Mucosa of descending colon (tissue), 3 donors: ENCODE results near the gene SLC25A21. TPM values are rescaled to one million over a fixed set of nuclear protein-coding genes. Genes with fewer than 3 reads are reported as not detected.

Experiments used
- ATAC-seq: fragments of 200-7000 bp; cut with Tn5 transposase; one replicate; pipeline ENCODE4 v1.9.1; 2020; ENCODE audit warnings: mild to moderate bottlenecking, moderate library complexity
- DNase-seq, 3 donors: peaks; one replicate each; pipeline ENCODE4 v3.0.0-alpha.2; 2020
- H3K36me3 ChIP-seq: fragments of 200-600 bp; one replicate; pipeline ENCODE4 v1.8.0; 2021; ENCODE audit warnings: low read depth, mild to moderate bottlenecking
- H3K4me1 ChIP-seq: fragments of 200-600 bp; one replicate; pipeline ENCODE4 v1.8.0; 2021; ENCODE audit warnings: low read depth, mild to moderate bottlenecking
- H3K4me3 ChIP-seq: fragments of 200-600 bp; one replicate; pipeline ENCODE4 v1.8.0; 2021; ENCODE audit warnings: mild to moderate bottlenecking
- H3K9me3 ChIP-seq: fragments of 200-600 bp; one replicate; pipeline ENCODE4 v1.8.0; 2021; ENCODE audit warnings: mild to moderate bottlenecking
- CTCF ChIP-seq: fragments of 200-600 bp; IDR thresholded peaks from one replicate; pipeline ENCODE4 v1.8.0; 2022; ENCODE audit warnings: antibody characterized with exemption, mild to moderate bottlenecking
- intact Hi-C, 2 donors: fragments of 100-400 bp; cut with DNase I in 1 of 2; cut with micrococcal nuclease in 1 of 2; formaldehyde crosslinking; loops; one replicate each; pipeline versions ENCODE4 v1.11.0 to v1.11.1; 2022; cut with DNase I, micrococcal nuclease
- total RNA-seq, 3 donors: library from RNA; stranded (reverse); fragmentation: NEBNext Ultra II Directional in 2 of 3; extraction: Animal tissue kit (Norgen Biotek cat#: 25700) in 2 of 3; gene quantifications; one replicate each; pipeline versions ENCODE4 v1.2.1 to v1.2.4, GENCODE V29; 2021 to 2023
- donor health status: DM: no; HTN: no; CAD: no; lungs with moderate emphysema.
- donor health status: DM: no; HTN: no; CAD: no.
- donor health status: DM: no; HTN: yes; CAD: no.

SLC25A21 gene
- total RNA-seq, 3 donors from 2014 or later, result 0.31 to 1.4 (median 0.61) TPM

- no peaks in the 10 kb centered on the region for H3K4me1 ChIP-seq
- ATAC-seq, result no peak
Measured at GRCh38 chr14:36844443-36845195, 327.8 kb downstream of the SLC25A21 start.

GRCh38 chr14:36843410-36843809 lies 329.0 kb downstream of the SLC25A21 start:
- DNase-seq (no peak), ATAC-seq (no peak)
- Histone ChIP-seq H3K9me3 (no peaks in the 10 kb centered on the region), H3K4me1 (no peaks in the 10 kb centered on the region), H3K36me3 (no peaks in the 10 kb centered on the region), H3K4me3 (no peak overlapping the region)
- intact Hi-C loops, result no loop called here
- TF ChIP-seq CTCF, result no peak

More at GRCh38 chr14:36844443-36845195, 327.8 kb downstream of the SLC25A21 start:
- intact Hi-C loops, result no loop called here
- Histone ChIP-seq H3K9me3 (no peaks in the 10 kb centered on the region), H3K4me3 (no peak overlapping the region), H3K36me3 (no peaks in the 10 kb centered on the region)
- no peak for DNase-seq
- TF ChIP-seq CTCF, result no peak

- TF ChIP-seq CTCF, result no peak
- intact Hi-C loops, result no loop called here
- DNase-seq (no peak), ATAC-seq (no peak)
- Histone ChIP-seq H3K36me3 (no peaks in the 10 kb centered on the region), H3K9me3 (no peaks in the 10 kb centered on the region), H3K4me1 (no peaks in the 10 kb centered on the region), H3K4me3 (no peak overlapping the region)
Measured at GRCh38 chr14:36835128-36835527, 337.3 kb downstream of the SLC25A21 start.

- TF ChIP-seq CTCF, result no peak
- H3K9me3 ChIP-seq, result no peaks in the 10 kb centered on the region
- no peak for DNase-seq
- no peak for ATAC-seq
- no peaks in the 10 kb centered on the region for H3K4me1 ChIP-seq
- intact Hi-C loops, result no loop called here
- no peaks in the 10 kb centered on the region for H3K36me3 ChIP-seq
- H3K4me3 ChIP-seq, result no peak overlapping the region
Measured at GRCh38 chr14:36834293-36834692, 338.1 kb downstream of the SLC25A21 start.

- H3K36me3 ChIP-seq, result no peaks in the 10 kb centered on the region
- no peak for ATAC-seq
- no peak for TF ChIP-seq CTCF
- no peaks in the 10 kb centered on the region for H3K4me1 ChIP-seq
- no peaks in the 10 kb centered on the region for H3K9me3 ChIP-seq
- DNase-seq, result no peak
- intact Hi-C loops, result no loop called here
- no peak overlapping the region for H3K4me3 ChIP-seq
Measured at GRCh38 chr14:36829547-36829946, 342.9 kb downstream of the SLC25A21 start.
